Liver (tissue), 3 donors: ENCODE measurements around the gene TSC22D2.

ENCODE experiments used
- JUND ChIP-seq, 2 donors: IDR thresholded peaks; 2 replicates each; pipeline ENCODE4 v1.6.1; 2016; ENCODE audit warnings: antibody characterized with exemption in 2 of 2
- RAD21 ChIP-seq, 2 donors: IDR thresholded peaks; 2 replicates each; pipeline ENCODE4 v1.6.1; 2016; ENCODE audit warnings: antibody characterized with exemption in 2 of 2, mild to moderate bottlenecking in 2 of 2
- TAF1 ChIP-seq: conservative IDR thresholded peaks from 2 replicates; pipeline ENCODE4 v1.6.1; 2016; ENCODE audit warnings: antibody characterized with exemption, mild to moderate bottlenecking
- YY1 ChIP-seq: IDR thresholded peaks from 2 replicates; pipeline ENCODE4 v1.6.1; 2016; ENCODE audit warnings: antibody characterized with exemption, mild to moderate bottlenecking
- TF ChIP-seq, protein P1 (sequence below): fragments of 150-350 bp; IDR thresholded peaks from 2 replicates; pipeline ENCODE4 v1.5.1; 2017; ENCODE audit warnings: improper control_type of control experiment, low read depth, low read length; ENCODE audit not compliant: missing input control
- TF ChIP-seq, protein P2 (sequence below): IDR thresholded peaks from 2 replicates; pipeline ENCODE4 v1.6.1; 2016; ENCODE audit warnings: antibody characterized with exemption
- TF ChIP-seq, protein P3 (sequence below): IDR thresholded peaks from 2 replicates; pipeline ENCODE4 v1.6.1; 2016; ENCODE audit warnings: antibody characterized with exemption
- TF ChIP-seq, protein P4 (sequence below): IDR thresholded peaks from 2 replicates; pipeline ENCODE4 v1.6.1; 2016; ENCODE audit warnings: antibody characterized with exemption, mild to moderate bottlenecking
- donor health status: healthy.
- donor health status: healthy.

DNA sequence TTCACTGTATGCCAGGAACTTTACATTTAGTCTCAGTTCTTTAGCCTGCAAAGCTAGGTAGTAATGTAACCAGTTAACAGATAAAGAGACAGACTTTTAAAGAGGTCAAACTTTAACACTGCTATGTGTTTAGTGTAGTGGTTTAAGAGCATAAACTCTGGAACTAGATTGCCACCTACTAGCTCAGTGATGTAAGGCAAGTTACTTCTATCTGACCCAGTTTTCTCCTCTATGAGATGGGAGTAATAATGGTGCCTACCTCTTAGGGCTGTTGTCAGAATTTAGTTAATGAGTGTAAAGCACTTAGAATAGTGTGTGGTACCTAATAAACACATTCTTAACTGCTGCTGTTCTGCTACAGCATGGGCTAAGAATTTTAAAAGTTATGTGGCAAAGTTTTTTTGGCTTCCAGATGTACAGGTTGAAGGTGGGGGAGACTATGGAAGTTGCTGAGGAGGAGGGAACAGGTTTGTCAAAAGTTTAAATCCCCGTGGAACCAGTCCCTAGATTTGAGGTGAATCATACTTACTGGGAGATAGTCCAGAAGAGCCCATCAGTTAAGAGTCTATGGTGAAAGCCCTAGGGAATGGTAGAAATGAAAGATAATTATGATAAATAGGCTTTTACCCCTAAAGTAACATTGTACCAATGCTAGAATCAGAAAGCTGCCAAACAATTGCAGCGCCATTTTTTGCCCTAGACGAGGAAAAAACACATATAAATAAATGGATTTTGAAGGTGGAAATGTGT is 13.9 kb downstream of the TSC22D2 start:
- TF ChIP-seq, protein P1, sequence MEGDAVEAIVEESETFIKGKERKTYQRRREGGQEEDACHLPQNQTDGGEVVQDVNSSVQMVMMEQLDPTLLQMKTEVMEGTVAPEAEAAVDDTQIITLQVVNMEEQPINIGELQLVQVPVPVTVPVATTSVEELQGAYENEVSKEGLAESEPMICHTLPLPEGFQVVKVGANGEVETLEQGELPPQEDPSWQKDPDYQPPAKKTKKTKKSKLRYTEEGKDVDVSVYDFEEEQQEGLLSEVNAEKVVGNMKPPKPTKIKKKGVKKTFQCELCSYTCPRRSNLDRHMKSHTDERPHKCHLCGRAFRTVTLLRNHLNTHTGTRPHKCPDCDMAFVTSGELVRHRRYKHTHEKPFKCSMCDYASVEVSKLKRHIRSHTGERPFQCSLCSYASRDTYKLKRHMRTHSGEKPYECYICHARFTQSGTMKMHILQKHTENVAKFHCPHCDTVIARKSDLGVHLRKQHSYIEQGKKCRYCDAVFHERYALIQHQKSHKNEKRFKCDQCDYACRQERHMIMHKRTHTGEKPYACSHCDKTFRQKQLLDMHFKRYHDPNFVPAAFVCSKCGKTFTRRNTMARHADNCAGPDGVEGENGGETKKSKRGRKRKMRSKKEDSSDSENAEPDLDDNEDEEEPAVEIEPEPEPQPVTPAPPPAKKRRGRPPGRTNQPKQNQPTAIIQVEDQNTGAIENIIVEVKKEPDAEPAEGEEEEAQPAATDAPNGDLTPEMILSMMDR, result no peak
- TF ChIP-seq, protein P2, sequence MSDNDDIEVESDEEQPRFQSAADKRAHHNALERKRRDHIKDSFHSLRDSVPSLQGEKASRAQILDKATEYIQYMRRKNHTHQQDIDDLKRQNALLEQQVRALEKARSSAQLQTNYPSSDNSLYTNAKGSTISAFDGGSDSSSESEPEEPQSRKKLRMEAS, result no peak
- TF ChIP-seq RAD21 (IDR thresholded peaks at IDR 0.05) (no peak), JUND (IDR thresholded peaks at IDR 0.05) (no peak), YY1 (no peak), TAF1 (no peak)
- TF ChIP-seq, protein P3, sequence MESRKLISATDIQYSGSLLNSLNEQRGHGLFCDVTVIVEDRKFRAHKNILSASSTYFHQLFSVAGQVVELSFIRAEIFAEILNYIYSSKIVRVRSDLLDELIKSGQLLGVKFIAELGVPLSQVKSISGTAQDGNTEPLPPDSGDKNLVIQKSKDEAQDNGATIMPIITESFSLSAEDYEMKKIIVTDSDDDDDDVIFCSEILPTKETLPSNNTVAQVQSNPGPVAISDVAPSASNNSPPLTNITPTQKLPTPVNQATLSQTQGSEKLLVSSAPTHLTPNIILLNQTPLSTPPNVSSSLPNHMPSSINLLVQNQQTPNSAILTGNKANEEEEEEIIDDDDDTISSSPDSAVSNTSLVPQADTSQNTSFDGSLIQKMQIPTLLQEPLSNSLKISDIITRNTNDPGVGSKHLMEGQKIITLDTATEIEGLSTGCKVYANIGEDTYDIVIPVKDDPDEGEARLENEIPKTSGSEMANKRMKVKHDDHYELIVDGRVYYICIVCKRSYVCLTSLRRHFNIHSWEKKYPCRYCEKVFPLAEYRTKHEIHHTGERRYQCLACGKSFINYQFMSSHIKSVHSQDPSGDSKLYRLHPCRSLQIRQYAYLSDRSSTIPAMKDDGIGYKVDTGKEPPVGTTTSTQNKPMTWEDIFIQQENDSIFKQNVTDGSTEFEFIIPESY, result no peak
- TF ChIP-seq, protein P4, sequence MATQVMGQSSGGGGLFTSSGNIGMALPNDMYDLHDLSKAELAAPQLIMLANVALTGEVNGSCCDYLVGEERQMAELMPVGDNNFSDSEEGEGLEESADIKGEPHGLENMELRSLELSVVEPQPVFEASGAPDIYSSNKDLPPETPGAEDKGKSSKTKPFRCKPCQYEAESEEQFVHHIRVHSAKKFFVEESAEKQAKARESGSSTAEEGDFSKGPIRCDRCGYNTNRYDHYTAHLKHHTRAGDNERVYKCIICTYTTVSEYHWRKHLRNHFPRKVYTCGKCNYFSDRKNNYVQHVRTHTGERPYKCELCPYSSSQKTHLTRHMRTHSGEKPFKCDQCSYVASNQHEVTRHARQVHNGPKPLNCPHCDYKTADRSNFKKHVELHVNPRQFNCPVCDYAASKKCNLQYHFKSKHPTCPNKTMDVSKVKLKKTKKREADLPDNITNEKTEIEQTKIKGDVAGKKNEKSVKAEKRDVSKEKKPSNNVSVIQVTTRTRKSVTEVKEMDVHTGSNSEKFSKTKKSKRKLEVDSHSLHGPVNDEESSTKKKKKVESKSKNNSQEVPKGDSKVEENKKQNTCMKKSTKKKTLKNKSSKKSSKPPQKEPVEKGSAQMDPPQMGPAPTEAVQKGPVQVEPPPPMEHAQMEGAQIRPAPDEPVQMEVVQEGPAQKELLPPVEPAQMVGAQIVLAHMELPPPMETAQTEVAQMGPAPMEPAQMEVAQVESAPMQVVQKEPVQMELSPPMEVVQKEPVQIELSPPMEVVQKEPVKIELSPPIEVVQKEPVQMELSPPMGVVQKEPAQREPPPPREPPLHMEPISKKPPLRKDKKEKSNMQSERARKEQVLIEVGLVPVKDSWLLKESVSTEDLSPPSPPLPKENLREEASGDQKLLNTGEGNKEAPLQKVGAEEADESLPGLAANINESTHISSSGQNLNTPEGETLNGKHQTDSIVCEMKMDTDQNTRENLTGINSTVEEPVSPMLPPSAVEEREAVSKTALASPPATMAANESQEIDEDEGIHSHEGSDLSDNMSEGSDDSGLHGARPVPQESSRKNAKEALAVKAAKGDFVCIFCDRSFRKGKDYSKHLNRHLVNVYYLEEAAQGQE, result no peak
